Panc1 (cell line): ENCODE measurements around the gene LRRC27. TPM values are rescaled to one million over a fixed set of nuclear protein-coding genes. Genes with fewer than 3 reads are reported as not detected.

Experiments
- ATAC-seq: fragments of 200-7000 bp; cut with Tn5 transposase; 2 replicates; pipeline ENCODE4 v1.9.1; 2020; ENCODE audit warnings: mild to moderate bottlenecking, moderate library complexity
- BruUV-seq: library from RNA; stranded (reverse); fragments of 400-500 nt; replicated peaks from 2 replicates; lab custom pipeline; 2021; lab: Mats Ljungman, UMichigan
- CTCF ChIA-PET: fragments of 300-600 bp; sonication (Branson Sonifier 250); formaldehyde crosslinking; loops from one replicate; lab custom pipeline; 2022; ENCODE audit warnings: antibody characterized with exemption; lab: Charles Lee
- POLR2A ChIA-PET: fragments of 300-600 bp; sonication (Branson Sonifier 250); formaldehyde crosslinking; loops from one replicate; lab custom pipeline; 2022; ENCODE audit warnings: antibody characterized with exemption; lab: Charles Lee
- DNase-seq: peaks from one replicate; pipeline ENCODE4 v3.0.0-alpha.2; 2010; ENCODE audit warnings: low read depth, low spot score
- H3K27ac ChIP-seq: 2 replicates; pipeline ENCODE4 v1.5.1; 2011; ENCODE audit warnings: mild to moderate bottlenecking, low read length, inconsistent platforms
- H3K27me3 ChIP-seq: fragments of 200-500 bp; sonication (Bioruptor generic); 2 replicates; pipeline ENCODE4 v1.6.0; 2014; ENCODE audit warnings: low read length, inconsistent platforms; ENCODE audit not compliant: control insufficient read depth, insufficient read depth
- H3K36me3 ChIP-seq: fragments of 200-500 bp; sonication (Bioruptor generic); 2 replicates; pipeline ENCODE4 v1.5.1; 2014; ENCODE audit warnings: inconsistent platforms, mild to moderate bottlenecking, low read length, moderate library complexity; ENCODE audit not compliant: control insufficient read depth, insufficient read depth
- H3K4me1 ChIP-seq: 2 replicates; pipeline ENCODE4 v1.5.1; 2011; ENCODE audit warnings: inconsistent platforms, mild to moderate bottlenecking, low read length, moderate library complexity; ENCODE audit not compliant: control insufficient read depth, insufficient read depth
- H3K4me3 ChIP-seq, 2 experiments: 2 replicates each; pipeline ENCODE4 v1.5.1; 2011 to 2012; ENCODE audit warnings: low read depth in 2 of 2, low read length in 2 of 2, mild to moderate bottlenecking in 2 of 2, inconsistent platforms in 1 of 2, moderate library complexity in 1 of 2
- H3K9me3 ChIP-seq: fragments of 200-500 bp; sonication (Bioruptor generic); 2 replicates; pipeline ENCODE4 v1.5.1; 2014; ENCODE audit warnings: low read depth, mild to moderate bottlenecking, inconsistent platforms, low read length, moderate library complexity; ENCODE audit not compliant: control insufficient read depth, insufficient read depth
- POLR2AphosphoS5 ChIP-seq: IDR thresholded peaks from 2 replicates; pipeline ENCODE4 v1.6.1; 2012; ENCODE audit warnings: mild to moderate bottlenecking, low read depth, low read length, moderate library complexity
- REST ChIP-seq, 2 experiments: IDR thresholded peaks; 2 replicates each; pipeline ENCODE4 v1.6.1; 2011 to 2012; ENCODE audit warnings: low read depth in 2 of 2, control low read depth in 1 of 2, low read length in 1 of 2, mild to moderate bottlenecking in 1 of 2, moderate library complexity in 1 of 2; ENCODE audit not compliant: insufficient read depth in 1 of 2
- SIN3A ChIP-seq: IDR thresholded peaks from 2 replicates; pipeline ENCODE4 v1.6.1; 2012; ENCODE audit warnings: low read depth, mild to moderate bottlenecking, low read length, moderate library complexity, borderline replicate concordance; ENCODE audit not compliant: insufficient read depth
- TCF7L2 ChIP-seq: IDR thresholded peaks from 2 replicates; pipeline ENCODE4 v1.6.1; 2011; ENCODE audit warnings: mild to moderate bottlenecking, low read depth, low read length, inconsistent platforms
- in situ Hi-C: cut with HindIII; loops from 2 replicates; pipeline ENCODE4 v1.10.0; 2016; ENCODE audit warnings: low sequenced_read_pairs, low pct_unique_long_range_greater_than_20kb
- intact Hi-C: fragments of 100-400 bp; cut with micrococcal nuclease; formaldehyde crosslinking; loops from one replicate; pipeline ENCODE4 v1.10.0; 2022; ENCODE audit not compliant: unreplicated experiment
- total RNA-seq: library from RNA; stranded (reverse); gene quantifications from one replicate; pipeline ENCODE4 v1.2.1, GENCODE V29; 2021; ENCODE audit not compliant: unreplicated experiment
- TF ChIP-seq, protein P1 (sequence below): fragments of 450-650 bp; IDR thresholded peaks from 2 replicates; pipeline ENCODE4 v1.5.1; 2017; ENCODE audit warnings: mild to moderate bottlenecking

Gene LRRC27
- total RNA-seq, 1 experiment from 2014 or later = 15.7 TPM

DNA sequence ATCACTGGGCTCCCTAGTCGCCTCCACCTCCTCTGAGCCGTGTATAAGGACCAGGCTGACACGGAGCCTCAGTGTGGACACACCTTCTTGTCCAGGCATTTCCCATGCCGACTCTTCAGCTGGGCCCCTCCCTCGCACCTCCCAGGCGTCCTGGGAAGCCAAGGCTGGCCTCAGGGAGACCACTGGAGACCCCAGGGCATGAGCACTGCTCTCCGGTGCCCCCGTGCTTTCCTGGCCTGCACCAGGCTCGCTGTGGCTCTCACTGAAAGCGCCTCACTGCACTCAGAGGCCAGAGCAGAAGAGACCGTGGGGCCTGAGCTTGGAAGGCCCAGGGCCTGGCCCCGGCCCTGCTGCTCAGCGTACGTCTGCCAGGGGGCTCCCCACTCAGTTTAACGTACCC, 31.4 kb downstream of the LRRC27 start:
- H3K27me3 ChIP-seq = no peaks in the 10 kb centered on the region
- H3K4me3 ChIP-seq = no peak overlapping the region
- in situ Hi-C loops (no loop called here), intact Hi-C loops (no loop called here)
- H3K4me1 ChIP-seq = no peaks in the 10 kb centered on the region
- POLR2A ChIA-PET = no interaction called here
- TF ChIP-seq, protein P1, sequence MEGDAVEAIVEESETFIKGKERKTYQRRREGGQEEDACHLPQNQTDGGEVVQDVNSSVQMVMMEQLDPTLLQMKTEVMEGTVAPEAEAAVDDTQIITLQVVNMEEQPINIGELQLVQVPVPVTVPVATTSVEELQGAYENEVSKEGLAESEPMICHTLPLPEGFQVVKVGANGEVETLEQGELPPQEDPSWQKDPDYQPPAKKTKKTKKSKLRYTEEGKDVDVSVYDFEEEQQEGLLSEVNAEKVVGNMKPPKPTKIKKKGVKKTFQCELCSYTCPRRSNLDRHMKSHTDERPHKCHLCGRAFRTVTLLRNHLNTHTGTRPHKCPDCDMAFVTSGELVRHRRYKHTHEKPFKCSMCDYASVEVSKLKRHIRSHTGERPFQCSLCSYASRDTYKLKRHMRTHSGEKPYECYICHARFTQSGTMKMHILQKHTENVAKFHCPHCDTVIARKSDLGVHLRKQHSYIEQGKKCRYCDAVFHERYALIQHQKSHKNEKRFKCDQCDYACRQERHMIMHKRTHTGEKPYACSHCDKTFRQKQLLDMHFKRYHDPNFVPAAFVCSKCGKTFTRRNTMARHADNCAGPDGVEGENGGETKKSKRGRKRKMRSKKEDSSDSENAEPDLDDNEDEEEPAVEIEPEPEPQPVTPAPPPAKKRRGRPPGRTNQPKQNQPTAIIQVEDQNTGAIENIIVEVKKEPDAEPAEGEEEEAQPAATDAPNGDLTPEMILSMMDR = no peak
- TF ChIP-seq REST (IDR thresholded peaks at IDR 0.05; ENCODE audit: insufficient read depth in 1 of 2, low read depth in 2 of 2, low read length in 1 of 2) (no peak), TCF7L2 (no peak), SIN3A (no peak), POLR2AphosphoS5 (no peak)
- H3K9me3 ChIP-seq = no peaks in the 10 kb centered on the region
- BruUV-seq = no TSS peak
- DNase-seq (no peak), ATAC-seq (peak; percentile 35; the same call in 1 of the 2 replicates)
- CTCF ChIA-PET = no interaction called here
- H3K27ac ChIP-seq = no peak overlapping the region
- H3K36me3 ChIP-seq = no peaks in the 10 kb centered on the region

GRCh38 chr10:132363921-132364593, 32.1 kb downstream of the LRRC27 start:
- ATAC-seq (no peak), DNase-seq (no peak)
- no peaks in the 10 kb centered on the region for H3K36me3 ChIP-seq
- intact Hi-C loops = no loop called here
- no peaks in the 10 kb centered on the region for H3K27me3 ChIP-seq
- H3K4me1 ChIP-seq = no peaks in the 10 kb centered on the region
- no TSS peak for BruUV-seq
- in situ Hi-C loops = no loop called here
- TF ChIP-seq REST (IDR thresholded peaks at IDR 0.05; ENCODE audit: insufficient read depth in 1 of 2, low read depth in 2 of 2, low read length in 1 of 2) (no peak), SIN3A (no peak), TCF7L2 (no peak), POLR2AphosphoS5 (no peak)
- TF ChIP-seq, protein P1 = no peak
- no peak overlapping the region for H3K4me3 ChIP-seq
- ChIA-PET POLR2A (no interaction called here), CTCF (no interaction called here)
- H3K9me3 ChIP-seq = no peaks in the 10 kb centered on the region
- no peak overlapping the region for H3K27ac ChIP-seq
